ACC112 (cell line): ENCODE measurements around the gene ESPNL.

ENCODE experiments used
- H2AFZ ChIP-seq: fragments of 200-600 bp; sonication (generic); one replicate; pipeline ENCODE4 v1.6.0; 2017; ENCODE audit warnings: antibody characterized with exemption, low read length; ENCODE audit not compliant: unreplicated experiment
- H3K27ac ChIP-seq: fragments of 200-600 bp; sonication (generic); 2 replicates; pipeline ENCODE4 v1.5.1; 2014; ENCODE audit warnings: low read depth, mild to moderate bottlenecking, antibody characterized with exemption, low read length, moderate library complexity
- H3K27me3 ChIP-seq: fragments of 200-600 bp; sonication (generic); 2 replicates; pipeline ENCODE4 v1.6.1; 2014; ENCODE audit warnings: mild to moderate bottlenecking, antibody characterized with exemption, low read length, moderate library complexity, mixed read lengths; ENCODE audit not compliant: insufficient read depth
- H3K36me3 ChIP-seq: fragments of 200-600 bp; sonication (generic); 2 replicates; pipeline ENCODE4 v1.6.1; 2016; ENCODE audit warnings: mild to moderate bottlenecking, antibody characterized with exemption, low read length, moderate library complexity, mixed read lengths; ENCODE audit not compliant: insufficient read depth
- H3K4me1 ChIP-seq: fragments of 200-600 bp; sonication (generic); one replicate; pipeline ENCODE4 v1.6.1; 2016; ENCODE audit warnings: low read length, mixed read lengths; ENCODE audit not compliant: insufficient read depth, unreplicated experiment, control insufficient read depth
- H3K4me3 ChIP-seq: fragments of 200-600 bp; sonication (generic); 2 replicates; pipeline ENCODE4 v1.5.1; 2014; ENCODE audit warnings: mild to moderate bottlenecking, low read depth, low read length
- H3K79me2 ChIP-seq: fragments of 200-600 bp; sonication (generic); one replicate; pipeline ENCODE4 v1.6.0; 2016; ENCODE audit warnings: low read length; ENCODE audit not compliant: control insufficient read depth, unreplicated experiment, insufficient read depth

The ESPNL gene

DNA sequence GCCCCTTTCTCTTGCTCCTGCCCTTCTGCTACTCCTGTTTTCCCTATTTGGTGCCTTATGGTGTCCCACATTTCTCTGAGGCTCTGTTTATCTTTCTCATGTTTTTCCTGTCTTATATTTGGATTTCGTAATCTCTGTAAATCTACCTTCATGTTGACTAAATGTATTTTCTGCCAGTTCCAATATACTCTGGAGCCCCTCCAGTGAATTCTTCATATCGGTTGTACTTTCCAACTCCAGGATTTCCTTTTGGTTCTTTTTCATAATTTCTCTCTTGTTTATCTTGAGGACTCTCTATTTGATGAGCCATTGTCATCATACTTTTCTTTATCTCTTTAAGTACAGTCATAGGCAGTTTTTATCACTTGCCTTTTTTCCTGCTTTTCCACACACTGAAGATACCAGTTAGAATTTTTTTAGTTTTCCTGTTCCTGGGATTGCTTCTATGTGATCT lies 20.2 kb upstream of the ESPNL start:
- Histone ChIP-seq H2AFZ (no peak overlapping the region), H3K36me3 (peaks cover 37% of the 10 kb centered on the region; the same call in 1 of the 2 replicates), H3K27me3 (no peaks in the 10 kb centered on the region), H3K79me2 (peaks cover 3% of the 10 kb centered on the region), H3K27ac (no peak overlapping the region), H3K4me3 (no peak overlapping the region), H3K4me1 (no peaks in the 10 kb centered on the region)

DNA sequence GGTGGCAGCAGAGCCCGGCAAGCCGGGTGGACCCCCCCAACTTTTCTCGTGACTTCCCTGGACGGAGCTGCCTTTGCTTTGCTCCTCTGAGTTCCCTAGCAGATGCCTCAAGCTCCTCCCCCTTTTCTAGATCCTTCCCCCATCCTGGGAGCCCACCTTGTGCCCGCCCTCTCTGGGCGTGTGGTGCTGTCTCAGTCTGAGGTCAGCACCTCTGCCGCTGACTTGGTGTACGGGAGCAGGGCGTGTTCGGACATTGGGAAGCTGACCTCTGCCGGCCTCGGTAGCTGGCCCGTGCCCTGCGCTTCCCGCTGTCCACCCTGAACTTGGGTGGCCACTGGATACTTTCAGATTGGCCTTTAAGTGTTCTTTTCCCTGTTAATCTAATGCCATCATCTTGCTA lies 19.6 kb upstream of the ESPNL start:
- Histone ChIP-seq H3K4me1 (no peaks in the 10 kb centered on the region), H3K36me3 (peaks cover 37% of the 10 kb centered on the region; the same call in 1 of the 2 replicates), H3K27ac (no peak overlapping the region), H3K27me3 (no peaks in the 10 kb centered on the region), H3K79me2 (peaks cover 3% of the 10 kb centered on the region), H2AFZ (no peak overlapping the region), H3K4me3 (no peak overlapping the region)

- Histone ChIP-seq H2AFZ (no peak overlapping the region), H3K4me3 (no peak overlapping the region), H3K4me1 (no peaks in the 10 kb centered on the region), H3K27ac (no peak overlapping the region), H3K36me3 (peaks cover 35% of the 10 kb centered on the region; the same call in 1 of the 2 replicates), H3K79me2 (peaks cover 2% of the 10 kb centered on the region), H3K27me3 (no peaks in the 10 kb centered on the region)
Measured at GRCh38 chr2:238081150-238081549, 19.0 kb upstream of the ESPNL start.

DNA sequence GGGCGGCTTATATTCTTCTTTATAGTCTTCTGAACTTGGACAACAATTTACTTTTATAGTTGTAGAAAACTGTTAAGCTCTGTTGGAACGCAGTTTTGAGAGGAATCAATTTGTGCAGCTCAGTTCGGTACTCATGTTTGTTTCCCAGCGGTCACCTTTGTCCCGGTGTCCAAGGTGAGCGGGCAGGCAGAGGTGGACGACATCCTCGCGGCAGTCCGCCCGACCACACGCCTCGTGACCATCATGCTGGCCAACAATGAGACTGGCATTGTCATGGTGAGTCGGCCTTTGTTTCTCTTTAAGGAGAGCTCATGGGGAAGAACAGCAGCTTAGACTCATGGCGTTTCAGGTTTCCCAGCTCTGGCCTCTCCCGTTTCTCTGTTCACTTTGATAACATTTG lies 18.6 kb upstream of the ESPNL start:
- Histone ChIP-seq H3K27ac (no peak overlapping the region), H3K4me3 (no peak overlapping the region), H3K36me3 (peaks cover 33% of the 10 kb centered on the region; the same call in 1 of the 2 replicates), H2AFZ (no peak overlapping the region), H3K4me1 (no peaks in the 10 kb centered on the region), H3K27me3 (no peaks in the 10 kb centered on the region), H3K79me2 (no peaks in the 10 kb centered on the region)

GRCh38 chr2:238082151-238082550 lies 18.0 kb upstream of the ESPNL start:
- Histone ChIP-seq H3K36me3 (peaks cover 29% of the 10 kb centered on the region; the same call in 1 of the 2 replicates), H3K79me2 (no peaks in the 10 kb centered on the region), H3K27me3 (no peaks in the 10 kb centered on the region), H3K4me1 (no peaks in the 10 kb centered on the region), H3K27ac (no peak overlapping the region), H3K4me3 (no peak overlapping the region), H2AFZ (no peak overlapping the region)

DNA sequence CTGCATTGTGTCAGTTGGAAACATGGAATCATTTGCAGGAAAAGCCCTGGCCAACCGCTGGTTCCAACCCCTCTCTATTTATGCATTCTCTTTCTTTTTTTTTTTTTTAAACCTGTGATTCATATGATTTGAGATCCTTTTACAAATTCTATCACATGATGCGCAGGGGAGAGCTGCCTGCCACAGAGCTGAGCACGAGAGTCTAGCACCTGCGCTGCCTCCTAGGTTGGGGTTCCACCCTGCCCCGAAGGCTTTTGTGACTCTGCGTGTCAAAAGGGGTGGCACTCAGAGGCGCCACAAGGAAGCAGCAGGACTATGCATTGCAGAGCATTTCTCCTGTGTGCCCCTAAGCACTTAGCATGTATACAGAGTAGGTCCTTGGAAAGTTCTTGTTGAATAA lies 17.3 kb upstream of the ESPNL start:
- Histone ChIP-seq H3K79me2 (no peaks in the 10 kb centered on the region), H3K4me1 (no peaks in the 10 kb centered on the region), H3K27ac (no peak overlapping the region), H3K4me3 (no peak overlapping the region), H3K36me3 (peaks cover 22% of the 10 kb centered on the region; the same call in 1 of the 2 replicates), H2AFZ (no peak overlapping the region), H3K27me3 (no peaks in the 10 kb centered on the region)

GRCh38 chr2:238083919-238084318 lies 16.2 kb upstream of the ESPNL start:
- no peaks in the 10 kb centered on the region for H3K27me3 ChIP-seq
- peaks cover 22% of the 10 kb centered on the region; the same call in 1 of the 2 replicates for H3K36me3 ChIP-seq
- H3K79me2 ChIP-seq, result no peaks in the 10 kb centered on the region
- H3K27ac ChIP-seq, result no peak overlapping the region
- no peak overlapping the region for H3K4me3 ChIP-seq
- H2AFZ ChIP-seq, result no peak overlapping the region
- H3K4me1 ChIP-seq, result no peaks in the 10 kb centered on the region

- Histone ChIP-seq H3K79me2 (no peaks in the 10 kb centered on the region), H3K27ac (no peak overlapping the region), H3K36me3 (peaks cover 22% of the 10 kb centered on the region; the same call in 1 of the 2 replicates), H2AFZ (no peak overlapping the region), H3K4me3 (no peak overlapping the region), H3K27me3 (no peaks in the 10 kb centered on the region), H3K4me1 (no peaks in the 10 kb centered on the region)
Measured at GRCh38 chr2:238084761-238085160, 15.4 kb upstream of the ESPNL start.

GRCh38 chr2:238085899-238086298 lies 14.2 kb upstream of the ESPNL start:
- no peaks in the 10 kb centered on the region for H3K79me2 ChIP-seq
- no peaks in the 10 kb centered on the region for H3K27me3 ChIP-seq
- no peak overlapping the region for H3K4me3 ChIP-seq
- no peak overlapping the region for H2AFZ ChIP-seq
- no peak overlapping the region for H3K27ac ChIP-seq
- H3K4me1 ChIP-seq, result no peaks in the 10 kb centered on the region
- peaks cover 22% of the 10 kb centered on the region; the same call in 1 of the 2 replicates for H3K36me3 ChIP-seq

DNA sequence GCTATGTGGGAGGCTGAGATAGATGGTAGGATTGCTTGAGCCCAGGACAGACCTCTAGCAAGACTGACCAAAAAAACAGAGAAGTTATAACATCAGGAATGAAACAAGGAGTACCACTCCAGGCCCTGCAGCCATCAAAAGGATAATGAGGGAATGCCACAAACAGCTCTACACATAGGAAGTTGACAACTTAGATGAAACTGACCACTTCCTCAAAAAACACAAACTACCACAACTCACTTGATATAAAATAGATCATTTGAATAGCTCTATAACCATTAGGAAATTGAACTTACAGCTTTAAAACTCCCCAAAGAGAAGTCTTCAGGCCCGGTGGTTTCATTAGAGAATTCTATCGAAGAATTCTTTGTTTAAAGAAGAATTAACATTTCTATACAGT lies 12.9 kb upstream of the ESPNL start:
- no peaks in the 10 kb centered on the region for H3K27me3 ChIP-seq
- H3K4me3 ChIP-seq, result no peak overlapping the region
- H3K79me2 ChIP-seq, result no peaks in the 10 kb centered on the region
- H3K27ac ChIP-seq, result no peak overlapping the region
- H3K4me1 ChIP-seq, result no peaks in the 10 kb centered on the region
- H3K36me3 ChIP-seq, result peaks cover 12% of the 10 kb centered on the region; the same call in 1 of the 2 replicates
- H2AFZ ChIP-seq, result no peak overlapping the region

DNA sequence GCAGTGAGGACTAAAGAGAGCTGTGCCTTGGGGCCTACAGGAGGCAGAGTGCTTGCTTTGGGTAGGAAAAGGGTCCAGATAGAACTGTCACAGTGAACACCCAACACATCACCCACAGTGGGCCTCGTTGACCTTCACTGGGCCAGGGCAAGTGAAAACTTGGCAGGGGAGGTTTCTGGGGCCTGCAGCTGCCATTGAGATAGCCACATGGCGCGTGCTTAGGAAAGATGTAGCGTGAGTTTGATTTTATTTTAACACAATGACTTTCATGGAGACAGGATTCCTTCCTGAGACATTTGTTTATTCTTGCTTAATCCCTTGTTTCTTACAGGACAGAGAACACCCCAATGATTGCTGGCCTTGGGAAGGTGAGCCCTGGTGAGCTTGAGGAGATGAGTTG lies 9.3 kb upstream of the ESPNL start:
- no peaks in the 10 kb centered on the region for H3K79me2 ChIP-seq
- H3K4me1 ChIP-seq, result no peaks in the 10 kb centered on the region
- H3K4me3 ChIP-seq, result no peak overlapping the region
- no peak overlapping the region for H2AFZ ChIP-seq
- no peaks in the 10 kb centered on the region for H3K36me3 ChIP-seq
- H3K27me3 ChIP-seq, result no peaks in the 10 kb centered on the region
- no peak overlapping the region for H3K27ac ChIP-seq
